Endothelial cell of umbilical vein (primary cell): ENCODE measurements around the gene SCYL2.
"Not testable (repeated sequence)": the region's sequence is repeated elsewhere in the genome, so short reads cannot be mapped to it uniquely, and the experiment has no call there.

Experiments used
- EZH2 ChIP-seq: IDR thresholded peaks from 2 replicates; pipeline ENCODE4 v1.6.1; 2012; ENCODE audit warnings: borderline replicate concordance, low read depth, mild to moderate bottlenecking, moderate library complexity, low read length, inconsistent platforms; ENCODE audit not compliant: severe bottlenecking
- TF ChIP-seq, protein P1 (sequence below), 2 donors: IDR thresholded peaks; 1 replicate in 1 of 2; 2 replicates in 1 of 2; pipeline ENCODE4 v1.5.1; 2011; ENCODE audit warnings: low read length in 2 of 2, mild to moderate bottlenecking in 2 of 2, moderate library complexity in 2 of 2, control low read depth in 1 of 2, inconsistent platforms in 1 of 2, low read depth in 1 of 2; ENCODE audit not compliant: insufficient read depth in 1 of 2; ENCODE audit errors: extremely low read depth in 1 of 2

DNA sequence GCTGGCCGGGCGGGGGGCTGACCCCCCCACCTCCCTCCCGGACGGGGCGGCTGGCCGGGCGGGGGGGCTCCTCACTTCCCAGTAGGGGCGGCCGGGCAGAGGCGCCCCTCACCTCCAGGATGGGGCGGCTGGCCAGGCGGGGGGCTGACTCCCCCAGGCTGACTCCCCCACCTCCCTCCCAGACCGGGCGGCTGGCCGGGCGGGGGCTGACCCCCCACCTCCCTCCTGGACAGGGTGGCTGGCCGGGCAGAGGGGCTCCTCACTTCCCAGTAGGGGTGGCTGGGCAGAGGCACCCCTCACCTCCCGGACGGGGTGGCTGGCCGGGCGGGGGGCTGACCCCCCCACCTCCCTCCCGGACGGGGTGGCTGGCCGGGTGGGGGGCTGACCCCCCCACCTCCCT is 27.4 kb downstream of the SCYL2 start:
- TF ChIP-seq, protein P1, sequence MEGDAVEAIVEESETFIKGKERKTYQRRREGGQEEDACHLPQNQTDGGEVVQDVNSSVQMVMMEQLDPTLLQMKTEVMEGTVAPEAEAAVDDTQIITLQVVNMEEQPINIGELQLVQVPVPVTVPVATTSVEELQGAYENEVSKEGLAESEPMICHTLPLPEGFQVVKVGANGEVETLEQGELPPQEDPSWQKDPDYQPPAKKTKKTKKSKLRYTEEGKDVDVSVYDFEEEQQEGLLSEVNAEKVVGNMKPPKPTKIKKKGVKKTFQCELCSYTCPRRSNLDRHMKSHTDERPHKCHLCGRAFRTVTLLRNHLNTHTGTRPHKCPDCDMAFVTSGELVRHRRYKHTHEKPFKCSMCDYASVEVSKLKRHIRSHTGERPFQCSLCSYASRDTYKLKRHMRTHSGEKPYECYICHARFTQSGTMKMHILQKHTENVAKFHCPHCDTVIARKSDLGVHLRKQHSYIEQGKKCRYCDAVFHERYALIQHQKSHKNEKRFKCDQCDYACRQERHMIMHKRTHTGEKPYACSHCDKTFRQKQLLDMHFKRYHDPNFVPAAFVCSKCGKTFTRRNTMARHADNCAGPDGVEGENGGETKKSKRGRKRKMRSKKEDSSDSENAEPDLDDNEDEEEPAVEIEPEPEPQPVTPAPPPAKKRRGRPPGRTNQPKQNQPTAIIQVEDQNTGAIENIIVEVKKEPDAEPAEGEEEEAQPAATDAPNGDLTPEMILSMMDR (IDR thresholded peaks at IDR 0.05; ENCODE audit: extremely low read depth in 1 of 2, insufficient read depth in 1 of 2, low read depth in 1 of 2, low read length in 2 of 2): not testable (repeated sequence)
- TF ChIP-seq EZH2: not testable (repeated sequence)
